HG03175 (cell line): ENCODE measurements around the gene GAST.
"Not testable (repeated sequence)": the region's sequence is repeated elsewhere in the genome, so short reads cannot be mapped to it uniquely, and the experiment has no call there.

Experiments used
- ATAC-seq: cut with Tn5 transposase; IDR thresholded peaks from one replicate; pipeline ENCODE4 v1.9.1; 2021; ENCODE audit warnings: mild to moderate bottlenecking, moderate library complexity; ENCODE audit not compliant: unreplicated experiment

The GAST gene

GRCh38 chr17:41711669-41712400 is at the start of gene GAST:
Gene GAST, plus strand, starts transcription at chr17:41712331. Its CDS starts 3,106 bp downstream, at chr17:41715437.
- no peak for ATAC-seq

DNA sequence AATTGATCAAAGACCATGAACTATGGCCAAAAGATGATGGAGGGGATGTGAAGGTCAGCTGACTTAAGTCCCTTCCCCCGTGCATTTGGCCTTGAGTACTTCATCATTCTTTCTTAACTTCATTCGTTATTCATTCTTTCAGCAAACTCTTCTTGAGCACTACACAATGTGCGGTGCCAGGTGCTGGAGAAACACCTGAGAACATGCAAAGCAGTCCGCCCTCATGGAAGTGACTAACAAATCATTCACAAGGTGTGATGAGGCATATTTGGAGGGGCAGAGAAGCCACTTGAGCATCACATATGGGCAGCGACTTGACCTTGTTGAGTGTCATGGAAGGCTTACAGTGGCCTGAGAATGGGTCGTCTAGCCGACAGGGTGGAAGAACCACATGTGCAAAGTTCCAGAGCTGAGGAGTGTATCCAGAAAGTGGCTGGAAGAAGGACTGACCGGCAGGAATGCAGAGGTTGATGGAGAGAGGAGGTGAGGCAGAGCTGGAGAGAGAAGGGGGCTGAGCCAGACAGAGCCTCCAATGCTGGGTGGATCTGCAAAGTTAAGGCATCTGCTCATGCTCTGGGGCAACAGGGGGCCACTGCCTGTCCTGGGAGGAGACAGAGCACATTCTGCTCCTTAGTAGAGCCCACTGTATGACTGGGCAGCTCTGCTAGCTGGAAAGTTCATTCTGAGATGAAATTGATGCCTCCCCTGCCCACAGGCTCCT is 48.5 kb upstream of the GAST start:
- ATAC-seq = no peak

- no peak for ATAC-seq
Measured at GRCh38 chr17:41664172-41664457, 48.0 kb upstream of the GAST start.

DNA sequence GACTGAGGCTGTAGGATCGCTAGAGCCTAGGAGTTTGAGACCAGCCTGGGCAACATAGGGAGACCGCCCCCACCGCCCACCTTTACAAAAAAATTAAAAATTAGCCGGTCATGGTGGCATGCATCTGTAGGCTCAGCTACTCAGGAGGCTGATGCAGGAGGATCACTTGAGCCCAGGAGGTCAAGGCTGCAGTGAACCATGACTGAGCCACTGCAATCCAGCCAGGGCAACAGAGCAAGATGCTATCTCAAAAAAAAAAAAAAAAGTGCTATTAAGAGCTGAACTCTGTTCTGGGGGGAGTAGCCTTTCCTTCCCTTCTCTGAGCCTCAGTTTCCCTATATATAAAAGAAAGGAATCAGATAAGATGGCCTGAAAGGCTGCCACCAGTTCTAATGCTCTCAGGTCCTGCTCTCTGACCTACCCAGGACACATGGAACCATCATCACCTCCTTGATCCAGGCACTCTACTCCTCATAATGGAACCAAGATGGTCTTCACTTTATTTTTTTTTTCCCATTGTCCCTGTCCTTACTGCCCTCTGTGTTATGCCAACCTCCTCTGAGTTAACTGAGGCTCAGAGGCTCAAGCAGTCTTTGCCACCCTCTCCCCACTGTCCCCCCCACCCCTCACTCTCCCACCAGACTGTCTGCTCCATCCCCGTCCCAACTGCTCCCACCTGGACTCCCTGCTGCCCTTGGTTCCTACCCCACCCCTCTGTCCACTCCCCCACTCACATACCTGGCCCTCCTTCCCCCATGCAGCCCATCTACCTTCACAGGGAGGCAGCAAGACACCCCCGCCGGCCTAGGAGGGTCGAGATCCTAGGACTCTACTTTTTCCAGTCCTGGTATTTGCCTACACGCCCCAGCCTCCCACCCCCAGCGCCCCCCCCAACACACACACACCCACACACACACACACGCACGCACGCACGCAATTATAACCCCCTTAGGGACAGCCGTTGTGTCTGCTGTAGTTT is 47.3 kb upstream of the GAST start:
- ATAC-seq = no peak

GRCh38 chr17:41665566-41666236 is 46.4 kb upstream of the GAST start:
- peak; percentile 71 for ATAC-seq

DNA sequence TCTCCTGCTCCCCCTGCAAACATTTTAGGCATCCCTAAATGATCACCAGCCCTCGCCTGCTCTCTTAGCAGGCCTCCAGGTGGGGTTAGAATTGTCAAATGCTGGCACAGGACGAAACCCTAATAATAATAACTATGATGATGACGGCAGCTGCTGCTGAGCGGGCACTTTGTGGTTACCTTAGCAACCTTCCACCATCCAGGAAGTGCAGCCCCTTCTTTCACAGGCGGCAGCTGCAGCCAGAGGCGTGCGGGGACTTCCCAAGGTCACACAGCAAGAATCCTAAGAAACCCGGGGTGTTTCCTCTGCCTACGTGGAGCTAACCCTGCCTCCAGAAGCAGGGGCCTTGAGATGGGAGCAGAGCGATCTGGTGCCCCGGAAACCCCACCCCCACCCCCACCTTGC is 45.9 kb upstream of the GAST start:
- ATAC-seq = peak; percentile 41

- peak; percentile 47 for ATAC-seq
Measured at GRCh38 chr17:41666708-41667279, 45.3 kb upstream of the GAST start.

- no peak for ATAC-seq
Measured at GRCh38 chr17:41667280-41668041, 44.7 kb upstream of the GAST start.

DNA sequence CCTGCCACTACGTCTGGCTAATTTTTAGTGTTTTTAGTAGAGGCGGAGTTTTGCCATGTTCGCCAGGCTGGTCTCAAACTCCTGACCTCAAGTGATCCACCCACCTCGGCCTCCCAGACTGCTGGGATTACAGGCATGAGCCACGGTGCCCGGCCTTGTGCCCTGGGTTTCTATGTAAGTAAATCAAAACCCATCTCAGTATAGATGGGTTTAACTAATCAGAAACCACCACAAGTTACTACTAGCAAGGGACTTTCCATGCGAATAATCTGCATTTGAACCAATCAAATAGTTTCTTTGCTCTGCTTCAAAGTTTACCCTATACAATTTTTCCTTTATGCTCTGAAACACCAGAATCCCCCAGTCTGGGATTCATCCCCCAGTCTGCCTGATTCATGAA is 40.0 kb upstream of the GAST start:
- no peak for ATAC-seq

DNA sequence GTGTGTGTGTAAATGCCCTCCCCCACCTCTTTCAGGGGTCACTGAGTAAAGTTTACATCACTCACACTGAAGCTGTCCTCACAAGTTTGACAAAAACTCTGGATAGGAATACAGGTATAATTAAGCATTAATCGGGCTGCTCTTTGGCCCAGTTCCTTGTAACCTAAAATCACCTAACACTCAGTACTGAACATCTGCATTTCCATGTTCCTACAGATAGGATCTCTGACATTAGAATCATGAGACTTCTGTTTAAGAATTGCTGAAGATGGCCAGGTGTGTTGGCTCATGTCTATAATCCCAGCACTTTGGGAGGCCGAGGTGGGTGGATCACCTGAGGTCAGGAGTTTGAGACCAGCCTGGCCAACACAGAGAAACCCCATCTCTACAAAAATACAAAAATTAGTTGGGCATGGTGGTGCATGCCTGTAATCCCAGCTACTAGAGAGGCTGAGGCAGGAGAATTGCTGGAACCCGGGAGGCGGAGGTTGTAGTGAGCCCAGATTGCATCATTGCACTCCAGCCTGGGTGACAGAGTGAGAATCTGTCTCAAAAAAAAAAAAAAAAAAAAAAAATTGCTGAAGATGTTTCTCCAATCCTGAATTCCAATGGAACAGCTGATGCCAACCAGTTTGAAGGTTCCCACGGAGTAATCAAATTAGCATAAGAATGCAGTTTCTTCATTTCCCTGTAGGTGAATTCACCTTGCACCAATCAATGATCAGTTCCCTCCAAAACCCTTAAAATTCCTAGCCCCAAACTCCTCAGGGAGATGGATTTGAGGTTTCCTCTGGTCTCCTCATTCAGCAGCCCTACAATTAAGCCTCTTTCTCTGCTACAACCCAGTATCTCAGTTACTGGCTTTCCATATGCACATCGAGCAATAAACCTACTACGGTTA is 36.7 kb upstream of the GAST start:
- ATAC-seq = not testable (repeated sequence)

GRCh38 chr17:41676058-41676419 is 36.1 kb upstream of the GAST start:
- ATAC-seq = no peak

- peak; percentile 15 for ATAC-seq
Measured at GRCh38 chr17:41678411-41678906, 33.7 kb upstream of the GAST start.

DNA sequence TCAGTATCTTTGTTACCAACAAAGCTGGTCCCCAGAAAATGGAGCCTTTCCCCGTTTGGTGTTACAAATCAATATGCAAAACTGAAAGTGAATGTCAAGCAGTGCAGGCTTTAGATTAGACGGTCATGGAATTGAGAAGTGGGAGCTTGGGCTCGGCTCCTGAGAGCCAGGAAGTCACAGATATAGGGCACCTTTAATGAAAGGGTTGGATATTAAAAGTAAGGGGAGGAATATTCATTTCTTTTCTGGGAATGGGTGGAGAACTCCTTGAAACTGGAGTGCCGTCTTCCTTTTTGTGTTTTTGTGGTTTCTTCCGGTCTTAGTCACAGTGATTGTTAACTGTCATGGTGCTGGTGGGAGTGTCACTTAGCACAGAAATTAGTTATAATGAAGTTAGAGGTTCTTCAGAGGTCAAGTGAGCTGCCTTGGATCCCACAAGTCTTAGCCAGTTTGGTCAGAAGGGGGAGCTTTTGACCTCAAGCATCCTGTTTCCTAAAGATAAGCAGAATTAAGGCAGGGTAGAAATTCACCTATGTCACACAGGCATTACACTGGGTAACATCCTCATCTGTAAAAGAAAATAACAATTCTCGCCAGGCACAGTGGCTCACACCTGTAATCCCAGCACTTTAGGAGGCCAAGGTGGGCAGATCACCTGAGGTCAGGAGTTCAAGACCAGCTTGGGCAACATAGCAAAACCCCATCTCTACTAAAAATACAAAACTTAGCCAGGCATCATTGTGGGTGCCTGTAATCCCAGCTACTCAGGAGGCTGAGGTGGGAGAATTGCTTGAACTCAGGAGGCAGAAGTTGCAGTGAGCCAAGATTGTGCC is 33.0 kb upstream of the GAST start:
- peak; percentile 76 for ATAC-seq

DNA sequence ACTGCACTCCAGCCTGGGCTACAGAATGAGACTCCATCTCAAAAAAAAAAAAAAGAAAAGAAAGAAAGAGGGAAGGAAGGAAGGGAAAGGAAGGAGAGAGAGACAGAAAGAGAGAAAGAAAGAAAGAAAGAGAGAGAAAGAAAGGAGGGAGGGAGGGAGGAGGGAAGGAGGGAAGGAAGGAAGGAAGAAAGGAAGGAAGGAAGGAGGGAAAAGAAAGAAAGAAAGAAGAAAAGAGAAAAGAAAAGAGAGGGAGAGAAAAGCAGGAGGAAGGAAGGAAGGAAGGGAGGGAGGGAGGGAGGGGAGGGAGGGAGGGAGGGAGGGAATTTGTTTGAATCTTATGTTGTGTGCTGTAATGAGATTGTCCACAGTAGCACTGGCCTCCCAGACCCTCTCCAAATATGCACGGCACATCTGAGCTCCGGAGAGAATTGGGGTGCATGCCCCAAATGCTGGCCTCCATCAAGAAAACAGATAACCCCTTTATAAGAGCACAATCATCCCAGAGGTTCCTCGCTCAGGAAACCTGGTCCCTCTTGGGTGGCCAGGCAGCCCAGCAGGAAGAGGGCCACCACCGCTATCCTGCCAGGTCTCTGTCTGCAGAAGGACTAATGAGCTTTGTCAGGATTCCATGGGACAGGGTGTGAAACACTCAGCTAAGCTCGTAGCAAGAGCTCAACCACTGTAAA is 32.2 kb upstream of the GAST start:
- no peak for ATAC-seq

DNA sequence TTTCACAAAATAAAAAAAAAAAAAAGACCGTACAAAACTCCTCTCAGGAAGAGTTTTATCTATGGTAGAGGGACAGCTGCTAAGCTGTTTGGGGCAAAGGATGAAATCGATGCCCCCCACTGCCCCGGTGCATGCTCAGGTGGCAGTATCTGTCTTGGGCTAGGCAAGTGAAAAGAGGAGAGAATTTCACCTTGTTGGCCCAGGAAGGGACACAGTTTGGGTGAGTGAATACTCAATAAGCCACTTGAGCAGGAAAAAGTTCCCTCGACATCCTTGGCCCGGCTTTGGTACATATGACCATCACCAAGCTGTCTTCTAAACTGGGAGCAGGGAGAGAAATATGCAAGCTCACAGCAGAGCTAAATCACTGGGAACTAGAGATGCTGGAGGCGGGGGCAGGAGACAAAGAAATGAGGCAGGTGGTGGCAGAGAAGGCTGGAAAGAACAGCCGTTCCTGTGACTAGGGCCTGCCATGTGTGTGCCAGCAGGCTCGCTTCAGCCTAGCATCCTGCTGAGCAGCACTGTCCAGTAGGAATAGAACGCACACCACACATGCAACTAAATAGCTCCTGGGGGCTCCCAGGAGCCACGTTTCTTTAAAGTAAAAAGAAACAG is 31.6 kb upstream of the GAST start:
- ATAC-seq = no peak

GRCh38 chr17:41681776-41682175 is 30.4 kb upstream of the GAST start:
- no peak for ATAC-seq

GRCh38 chr17:41682631-41683030 is 29.5 kb upstream of the GAST start:
- ATAC-seq = no peak
